ENCODE results near the gene DNMT3B. TPM values are rescaled to one million over a fixed set of nuclear protein-coding genes. Genes with fewer than 3 reads are reported as not detected.

Gene DNMT3B
- total and polyA plus RNA-seq, 9 of the 15 experiments (the other 6 are each of a cell fraction or from before 2014, with no cell fraction given), result 9.3 to 74.8 (median 49.1) TPM

DNA sequence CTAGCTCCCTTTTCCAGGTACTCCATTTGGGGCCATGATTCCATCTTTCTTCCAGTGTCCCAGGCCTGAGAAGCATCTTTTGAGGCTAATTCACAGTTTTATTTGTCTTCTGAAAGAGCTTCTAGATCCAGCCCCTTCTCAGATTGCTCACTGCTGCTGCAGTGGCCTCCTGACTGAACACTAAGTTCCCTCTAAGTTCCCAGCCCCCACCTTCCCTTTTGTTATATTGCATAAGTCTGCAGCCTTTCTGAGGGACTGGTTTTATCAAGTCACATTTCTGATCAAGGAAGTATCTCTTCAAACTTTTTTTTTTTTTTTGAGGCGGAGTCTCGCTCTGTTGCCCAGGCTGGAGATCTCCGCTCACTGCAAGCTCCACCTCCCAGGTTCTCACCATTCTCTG is 68.3 kb downstream of the DNMT3B start (continued):
- TF ChIP-seq, protein P1, sequence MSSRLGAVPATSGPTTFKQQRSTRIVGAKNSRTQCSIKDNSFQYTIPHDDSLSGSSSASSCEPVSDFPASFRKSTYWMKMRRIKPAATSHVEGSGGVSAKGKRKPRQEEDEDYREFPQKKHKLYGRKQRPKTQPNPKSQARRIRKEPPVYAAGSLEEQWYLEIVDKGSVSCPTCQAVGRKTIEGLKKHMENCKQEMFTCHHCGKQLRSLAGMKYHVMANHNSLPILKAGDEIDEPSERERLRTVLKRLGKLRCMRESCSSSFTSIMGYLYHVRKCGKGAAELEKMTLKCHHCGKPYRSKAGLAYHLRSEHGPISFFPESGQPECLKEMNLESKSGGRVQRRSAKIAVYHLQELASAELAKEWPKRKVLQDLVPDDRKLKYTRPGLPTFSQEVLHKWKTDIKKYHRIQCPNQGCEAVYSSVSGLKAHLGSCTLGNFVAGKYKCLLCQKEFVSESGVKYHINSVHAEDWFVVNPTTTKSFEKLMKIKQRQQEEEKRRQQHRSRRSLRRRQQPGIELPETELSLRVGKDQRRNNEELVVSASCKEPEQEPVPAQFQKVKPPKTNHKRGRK (tag; IDR thresholded peaks at IDR 0.05), result no peak
- TF ChIP-seq EZH2 (IDR thresholded peaks at IDR 0.05; ENCODE audit: borderline replicate concordance, low read depth, low read length), result no peak
- TF ChIP-seq EP400 (IDR thresholded peaks at IDR 0.05), result no peak
- TF ChIP-seq ZNF507 (tag; conservative IDR thresholded peaks at IDR 0.05), result no peak
- TF ChIP-seq, protein P2, sequence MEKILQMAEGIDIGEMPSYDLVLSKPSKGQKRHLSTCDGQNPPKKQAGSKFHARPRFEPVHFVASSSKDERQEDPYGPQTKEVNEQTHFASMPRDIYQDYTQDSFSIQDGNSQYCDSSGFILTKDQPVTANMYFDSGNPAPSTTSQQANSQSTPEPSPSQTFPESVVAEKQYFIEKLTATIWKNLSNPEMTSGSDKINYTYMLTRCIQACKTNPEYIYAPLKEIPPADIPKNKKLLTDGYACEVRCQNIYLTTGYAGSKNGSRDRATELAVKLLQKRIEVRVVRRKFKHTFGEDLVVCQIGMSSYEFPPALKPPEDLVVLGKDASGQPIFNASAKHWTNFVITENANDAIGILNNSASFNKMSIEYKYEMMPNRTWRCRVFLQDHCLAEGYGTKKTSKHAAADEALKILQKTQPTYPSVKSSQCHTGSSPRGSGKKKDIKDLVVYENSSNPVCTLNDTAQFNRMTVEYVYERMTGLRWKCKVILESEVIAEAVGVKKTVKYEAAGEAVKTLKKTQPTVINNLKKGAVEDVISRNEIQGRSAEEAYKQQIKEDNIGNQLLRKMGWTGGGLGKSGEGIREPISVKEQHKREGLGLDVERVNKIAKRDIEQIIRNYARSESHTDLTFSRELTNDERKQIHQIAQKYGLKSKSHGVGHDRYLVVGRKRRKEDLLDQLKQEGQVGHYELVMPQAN (IDR thresholded peaks at IDR 0.05; ENCODE audit: borderline replicate concordance), result no peak

DNA sequence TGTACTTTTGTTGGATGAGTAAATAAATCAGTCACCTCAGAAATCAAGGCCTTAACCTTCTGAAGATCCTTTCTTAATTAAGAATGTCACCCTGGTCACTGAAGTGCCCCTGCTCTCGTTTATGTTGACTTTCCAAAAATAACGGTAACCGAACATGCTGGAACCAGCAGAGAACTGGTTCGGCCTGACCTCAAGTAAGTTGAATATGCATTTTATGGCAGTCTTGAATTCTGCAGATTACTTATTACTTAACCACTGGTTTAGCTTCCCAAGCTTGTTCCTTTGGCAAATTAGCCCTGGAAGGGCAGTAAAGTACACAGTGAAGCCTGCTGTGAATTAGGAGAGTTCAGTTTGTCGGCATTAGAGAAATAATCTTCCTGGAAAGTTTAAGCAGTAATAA is 69.8 kb downstream of the DNMT3B start:
- H3K9me1 ChIP-seq (ENCODE audit: control insufficient read depth, insufficient read depth, low read length), result no peaks in the 10 kb centered on the region
- 0 out of 2 replicates have a peak, but pooled peaks cover 5% of the 10 kb centered on the region for H4K20me1 ChIP-seq (replicated peaks; ENCODE audit: control insufficient read depth, insufficient read depth, low read length)
- FAIRE-seq (no peak), ATAC-seq (no peak), DNase-seq (ENCODE audit: extremely low read depth in 1 of 4, low spot score in 3 of 4) (no peak)
- H3K4me3 ChIP-seq, result no peak overlapping the region
- no peak overlapping the region for H3K9ac ChIP-seq (ENCODE audit: insufficient read depth in 1 of 2, low read depth in 2 of 2, low read length in 2 of 2)
- H3K79me2 ChIP-seq (ENCODE audit: control insufficient read depth, insufficient read depth, low read length), result peaks cover 75% of the 10 kb centered on the region
- in situ Hi-C loops (cut with MboI), result no loop called here
- H3K4me1 ChIP-seq (replicated peaks in 1 of 2; ENCODE audit: control insufficient read depth in 2 of 2, insufficient read depth in 2 of 2, low read length in 2 of 2), result no peaks in the 10 kb centered on the region
- no peaks in the 10 kb centered on the region for H3K9me3 ChIP-seq (replicated peaks; ENCODE audit: control insufficient read depth, insufficient read depth, low read depth, low read length)
- no peaks in the 10 kb centered on the region for H3K27me3 ChIP-seq (ENCODE audit: control insufficient read depth in 2 of 2, insufficient read depth in 2 of 2, low read length in 2 of 2)
- BruUV-seq (replicated peaks), result no TSS peak
- H3K36me3 ChIP-seq (ENCODE audit: control insufficient read depth, insufficient read depth, low read length), result peaks cover 90% of the 10 kb centered on the region
- POLR2A ChIA-PET, result interaction anchor here (5.0 kb wide), 1 partner anchor 13 kb away, joined by 23 read pairs; no protein-coding TSS in a partner anchor
- CTCF ChIA-PET (ENCODE audit: low intra/inter-chr PET ratio), result no interaction called here
- H2AFZ ChIP-seq (ENCODE audit: low read depth, low read length), result no peak overlapping the region
- no peak overlapping the region for H3K27ac ChIP-seq (ENCODE audit: extremely low read depth, low read depth, low read length)
- 89% methylated on average over 5 of the region's 5 CpGs for WGBS (ENCODE audit: insufficient coverage, low coverage, missing lambda C conversion rate)
- intact Hi-C loops (cut with micrococcal nuclease), result no loop called here
- no peak overlapping the region for H3K4me2 ChIP-seq (ENCODE audit: insufficient read depth, low read length)
- TF ChIP-seq FOXP1 (CRISPR knock-in tag; IDR thresholded peaks at IDR 0.05) (no peak), POLR2A (conservative IDR thresholded peaks at IDR 0.05) (no peak), SMARCA5 (IDR thresholded peaks at IDR 0.05) (no peak), ARID1B (IDR thresholded peaks at IDR 0.05) (no peak), HLTF (IDR thresholded peaks at IDR 0.05) (no peak), ZNF408 (CRISPR knock-in tag; IDR thresholded peaks at IDR 0.05; ENCODE audit: low read depth) (no peak), BRCA1 (IDR thresholded peaks at IDR 0.05) (no peak), BRCA1 (CRISPR knock-in tag; IDR thresholded peaks at IDR 0.05) (no peak), ZNF134 (CRISPR knock-in tag; conservative IDR thresholded peaks at IDR 0.05) (no peak), POLR3G (IDR thresholded peaks at IDR 0.05; ENCODE audit: extremely low read depth, insufficient read length, insufficient replicate concordance) (no peak)
- TF ChIP-seq, protein P3, sequence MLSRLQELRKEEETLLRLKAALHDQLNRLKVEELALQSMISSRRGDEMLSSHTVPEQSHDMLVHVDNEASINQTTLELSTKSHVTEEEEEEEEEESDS (CRISPR knock-in tag; IDR thresholded peaks at IDR 0.05), result no peak
- TF ChIP-seq, protein P4, sequence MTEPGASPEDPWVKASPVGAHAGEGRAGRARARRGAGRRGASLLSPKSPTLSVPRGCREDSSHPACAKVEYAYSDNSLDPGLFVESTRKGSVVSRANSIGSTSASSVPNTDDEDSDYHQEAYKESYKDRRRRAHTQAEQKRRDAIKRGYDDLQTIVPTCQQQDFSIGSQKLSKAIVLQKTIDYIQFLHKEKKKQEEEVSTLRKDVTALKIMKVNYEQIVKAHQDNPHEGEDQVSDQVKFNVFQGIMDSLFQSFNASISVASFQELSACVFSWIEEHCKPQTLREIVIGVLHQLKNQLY (CRISPR knock-in tag; conservative IDR thresholded peaks at IDR 0.05), result no peak
- TF ChIP-seq, protein P5, sequence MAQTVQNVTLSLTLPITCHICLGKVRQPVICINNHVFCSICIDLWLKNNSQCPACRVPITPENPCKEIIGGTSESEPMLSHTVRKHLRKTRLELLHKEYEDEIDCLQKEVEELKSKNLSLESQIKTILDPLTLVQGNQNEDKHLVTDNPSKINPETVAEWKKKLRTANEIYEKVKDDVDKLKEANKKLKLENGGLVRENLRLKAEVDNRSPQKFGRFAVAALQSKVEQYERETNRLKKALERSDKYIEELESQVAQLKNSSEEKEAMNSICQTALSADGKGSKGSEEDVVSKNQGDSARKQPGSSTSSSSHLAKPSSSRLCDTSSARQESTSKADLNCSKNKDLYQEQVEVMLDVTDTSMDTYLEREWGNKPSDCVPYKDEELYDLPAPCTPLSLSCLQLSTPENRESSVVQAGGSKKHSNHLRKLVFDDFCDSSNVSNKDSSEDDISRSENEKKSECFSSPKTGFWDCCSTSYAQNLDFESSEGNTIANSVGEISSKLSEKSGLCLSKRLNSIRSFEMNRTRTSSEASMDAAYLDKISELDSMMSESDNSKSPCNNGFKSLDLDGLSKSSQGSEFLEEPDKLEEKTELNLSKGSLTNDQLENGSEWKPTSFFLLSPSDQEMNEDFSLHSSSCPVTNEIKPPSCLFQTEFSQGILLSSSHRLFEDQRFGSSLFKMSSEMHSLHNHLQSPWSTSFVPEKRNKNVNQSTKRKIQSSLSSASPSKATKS (CRISPR knock-in tag; IDR thresholded peaks at IDR 0.05), result no peak

Measured in K562 (cell line).